Gastroesophageal sphincter (tissue), 4 donors: ENCODE data around the gene KCP. TPM values are rescaled to one million over a fixed set of nuclear protein-coding genes. Genes with fewer than 3 reads are reported as not detected.

ENCODE experiments used
- ATAC-seq: fragments of 150-250 bp; one replicate; pipeline ENCODE4 v1.9.1; 2016; ENCODE audit warnings: mild to moderate bottlenecking, moderate library complexity
- H3K27ac ChIP-seq, 4 donors: fragments of 200-600 bp; sonication (generic) in 3 of 4; 1 replicate in 3 of 4; 2 replicates in 1 of 4; pipeline ENCODE4 v1.5.1; 2016 to 2019
- H3K27me3 ChIP-seq: fragments of 200-600 bp; sonication (generic); one replicate; pipeline ENCODE4 v1.5.1; 2019
- H3K36me3 ChIP-seq, 2 donors: fragments of 200-600 bp; sonication (generic); one replicate each; pipeline ENCODE4 v1.5.1; 2019; ENCODE audit warnings: control low read depth in 1 of 2
- H3K4me1 ChIP-seq, 3 donors: fragments of 200-600 bp; sonication (generic); 1 replicate in 2 of 3; 2 replicates in 1 of 3; pipeline ENCODE4 v1.5.1; 2016 to 2019; ENCODE audit warnings: control low read depth in 2 of 3
- H3K4me3 ChIP-seq, 2 donors: fragments of 200-600 bp; sonication (generic); one replicate each; pipeline ENCODE4 v1.5.1; 2019; ENCODE audit warnings: mild to moderate bottlenecking in 1 of 2, moderate library complexity in 1 of 2
- H3K9me3 ChIP-seq, 3 donors: fragments of 200-600 bp; sonication (generic); one replicate each; pipeline ENCODE4 v1.5.1; 2017 to 2019; ENCODE audit warnings: control low read depth in 2 of 3
- CTCF ChIP-seq, 4 experiments: fragments of 200-600 bp in 2 of 4; fragments of 450-650 bp in 2 of 4; sonication (generic) in 1 of 4; IDR thresholded peaks; one replicate each; pipeline ENCODE4 v1.5.1; 2017 to 2019; ENCODE audit warnings: antibody characterized with exemption in 4 of 4, mild to moderate bottlenecking in 2 of 4, moderate library complexity in 2 of 4
- EP300 ChIP-seq: sonication (generic); formaldehyde crosslinking; IDR thresholded peaks from one replicate; pipeline ENCODE4 v1.6.1; 2017; ENCODE audit warnings: antibody characterized with exemption, mild to moderate bottlenecking
- POLR2A ChIP-seq, 2 donors: fragments of 450-650 bp; IDR thresholded peaks; one replicate each; pipeline ENCODE4 v1.6.1; 2017; ENCODE audit warnings: antibody characterized with exemption in 2 of 2, mild to moderate bottlenecking in 2 of 2, moderate library complexity in 1 of 2
- POLR2AphosphoS5 ChIP-seq: sonication (generic); formaldehyde crosslinking; IDR thresholded peaks from one replicate; pipeline ENCODE4 v1.6.1; 2017; ENCODE audit warnings: antibody characterized with exemption
- WGBS, 2 donors: methylation state at CpG; one replicate each; pipeline ENCODE4 v1.1.5; 2018; ENCODE audit warnings: low coverage in 1 of 2; 5-methylcytosine and 5-hydroxymethylcytosine counted together
- total RNA-seq, 4 donors: library from RNA; depleted of rRNA; stranded (reverse); fragments of >200 nt; gene quantifications; one replicate each; pipeline ENCODE4 v1.1.0, GENCODE V29; 2016

The KCP gene
- total RNA-seq, 4 donors from 2014 or later = 0.31 to 0.67 TPM; not detected in 2

GRCh38 chr7:128911423-128912031, 1.0 kb upstream of the KCP start:
- ATAC-seq = peak; percentile 38
- H3K9me3 ChIP-seq = no peaks in the 10 kb centered on the region
- no peak overlapping the region for H3K27ac ChIP-seq
- no peak overlapping the region for H3K4me3 ChIP-seq
- TF ChIP-seq POLR2AphosphoS5 (no peak), EP300 (no peak), POLR2A (IDR thresholded peaks at IDR 0.05) (no peak), CTCF (IDR thresholded peaks at IDR 0.05) (no peak)
- H3K27me3 ChIP-seq = peaks cover 82% of the 10 kb centered on the region
- peaks cover 0 to 33% (median 12%) of the 10 kb centered on the region in 3 donors for H3K4me1 ChIP-seq
- WGBS, 2 donors = 58% methylated on average over 2 of the region's 8 CpGs; no CpG with 5 or more reads in 1 of the 2 donors
- no peaks in the 10 kb centered on the region for H3K36me3 ChIP-seq

- Histone ChIP-seq H3K9me3 (no peaks in the 10 kb centered on the region), H3K4me1 (peaks cover 0 to 19% (median 9%) of the 10 kb centered on the region in 3 donors), H3K27me3 (peaks cover 72% of the 10 kb centered on the region), H3K4me3 (peak overlapping the region in 1 of 2 donors; percentile 40), H3K36me3 (no peaks in the 10 kb centered on the region), H3K27ac (no peak overlapping the region)
- peak; percentile 26 for ATAC-seq
- no peak for TF ChIP-seq POLR2A (IDR thresholded peaks at IDR 0.05)
- no peak for TF ChIP-seq POLR2AphosphoS5
- no peak for TF ChIP-seq CTCF (IDR thresholded peaks at IDR 0.05)
- TF ChIP-seq EP300 = no peak
- WGBS, 2 donors = 7 to 10% methylated on average over 12 to 15 of the region's 42 CpGs
Measured at GRCh38 chr7:128909625-128910568, 612 bp downstream of the KCP start.

- Histone ChIP-seq H3K27ac (no peak overlapping the region), H3K4me3 (no peak overlapping the region), H3K9me3 (no peaks in the 10 kb centered on the region), H3K27me3 (peaks cover 67% of the 10 kb centered on the region), H3K36me3 (no peaks in the 10 kb centered on the region), H3K4me1 (peaks cover 0 to 17% (median 7%) of the 10 kb centered on the region in 3 donors)
- 100% methylated on average over 1 of the region's 6 CpGs for WGBS, 2 donors
- no peak for ATAC-seq
- TF ChIP-seq CTCF (IDR thresholded peaks at IDR 0.05) (no peak), POLR2AphosphoS5 (no peak), POLR2A (IDR thresholded peaks at IDR 0.05) (no peak), EP300 (no peak)
Measured at GRCh38 chr7:128908750-128909624, 1.5 kb downstream of the KCP start.

- Histone ChIP-seq H3K4me1 (peaks cover 0 to 17% (median 7%) of the 10 kb centered on the region in 3 donors), H3K4me3 (no peak overlapping the region), H3K36me3 (no peaks in the 10 kb centered on the region), H3K27ac (no peak overlapping the region), H3K9me3 (no peaks in the 10 kb centered on the region), H3K27me3 (peaks cover 67% of the 10 kb centered on the region)
- ATAC-seq = no peak
- WGBS, 2 donors = 71 to 76% methylated on average over 3 to 7 of the region's 19 CpGs
- TF ChIP-seq EP300 (no peak), POLR2AphosphoS5 (no peak), CTCF (IDR thresholded peaks at IDR 0.05) (no peak), POLR2A (IDR thresholded peaks at IDR 0.05) (no peak)
Measured at GRCh38 chr7:128906766-128907559, 3.5 kb downstream of the KCP start.
